K562 (cell line): ENCODE measurements around the gene ZDHHC18. TPM values are rescaled to one million over a fixed set of nuclear protein-coding genes. Genes with fewer than 3 reads are reported as not detected.

Source experiments
- ARID2 ChIP-seq: fragments of 450-650 bp; IDR thresholded peaks from 2 replicates; pipeline ENCODE4 v1.6.1; 2017; ENCODE audit warnings: antibody characterized with exemption, mild to moderate bottlenecking
- ASH1L ChIP-seq: fragments of 450-650 bp; IDR thresholded peaks from 2 replicates; pipeline ENCODE4 v1.6.1; 2018; ENCODE audit warnings: borderline replicate concordance, mild to moderate bottlenecking, low read depth; ENCODE audit not compliant: partially characterized antibody
- BCL6 ChIP-seq: fragments of 250-450 bp; sonication (Bioruptor Pico); IDR thresholded peaks from 2 replicates; pipeline ENCODE4 v1.4.0; 2020
- BMI1 ChIP-seq: fragments of 150-350 bp; IDR thresholded peaks from 2 replicates; pipeline ENCODE4 v1.6.1; 2014; ENCODE audit warnings: low read length
- DPF2 ChIP-seq: fragments of 450-650 bp; IDR thresholded peaks from 2 replicates; pipeline ENCODE4 v1.6.1; 2016
- ELF2 ChIP-seq: fragments of 250-450 bp; sonication (Bioruptor Pico); IDR thresholded peaks from 2 replicates; pipeline ENCODE4 v1.5.0; 2021; ENCODE audit warnings: mild to moderate bottlenecking
- FOSL1 ChIP-seq: fragments of 200-800 bp; sonication (Bioruptor generic); conservative IDR thresholded peaks from 2 replicates; pipeline ENCODE4 v1.6.1; 2016; ENCODE audit warnings: missing genetic modification characterization, missing compliant biosample characterization
- GATA2 ChIP-seq: sonication (generic); formaldehyde crosslinking; IDR thresholded peaks from 2 replicates; pipeline ENCODE4 v1.4.0; 2020; ENCODE audit warnings: mild to moderate bottlenecking, missing genetic modification reagents
- GTF2E2 ChIP-seq: fragments of 200-800 bp; sonication (Bioruptor generic); IDR thresholded peaks from 2 replicates; pipeline ENCODE4 v1.6.1; 2016; ENCODE audit warnings: missing genetic modification characterization, missing compliant biosample characterization
- HDAC2 ChIP-seq: fragments of 450-650 bp; IDR thresholded peaks from 2 replicates; pipeline ENCODE4 v1.6.1; 2016; ENCODE audit warnings: mild to moderate bottlenecking
- MYNN ChIP-seq, 2 experiments: sonication (generic); formaldehyde crosslinking in 1 of 2; IDR thresholded peaks; 2 replicates each; pipeline versions ENCODE4 v1.5.0 to v1.6.1; 2016 to 2020; ENCODE audit warnings: antibody characterized with exemption in 1 of 2, missing genetic modification reagents in 1 of 2
- NFE2 ChIP-seq: IDR thresholded peaks from 2 replicates; pipeline ENCODE4 v1.6.1; 2014; ENCODE audit warnings: antibody characterized with exemption, low read depth
- OTX1 ChIP-seq: fragments of 450-650 bp; formaldehyde crosslinking; IDR thresholded peaks from 2 replicates; pipeline ENCODE4 v1.4.0; 2022; ENCODE audit warnings: mild to moderate bottlenecking
- TAF9B ChIP-seq: fragments of 450-650 bp; IDR thresholded peaks from 2 replicates; pipeline ENCODE4 v1.6.1; 2018; ENCODE audit warnings: mild to moderate bottlenecking; ENCODE audit not compliant: partially characterized antibody
- TAL1 ChIP-seq: fragments of 450-650 bp; IDR thresholded peaks from 2 replicates; pipeline ENCODE4 v1.6.1; 2016; ENCODE audit warnings: mild to moderate bottlenecking
- THRAP3 ChIP-seq: fragments of 450-650 bp; IDR thresholded peaks from 2 replicates; pipeline ENCODE4 v1.6.1; 2016; ENCODE audit warnings: mild to moderate bottlenecking, inconsistent platforms, borderline replicate concordance
- TRIM28 ChIP-seq: fragments of 450-650 bp; IDR thresholded peaks from 2 replicates; pipeline ENCODE4 v1.6.1; 2017
- ZNF274 ChIP-seq: IDR thresholded peaks from 2 replicates; pipeline ENCODE4 v1.6.1; 2011; ENCODE audit warnings: low read depth, mild to moderate bottlenecking, low read length, moderate library complexity, borderline replicate concordance
- ZNF3 ChIP-seq: fragments of 250-450 bp; sonication (Bioruptor Pico); IDR thresholded peaks from 2 replicates; pipeline ENCODE4 v1.5.0; 2021; ENCODE audit warnings: mild to moderate bottlenecking, moderate library complexity
- ZNF668 ChIP-seq: fragments of 250-450 bp; sonication (Bioruptor Pico); IDR thresholded peaks from 2 replicates; pipeline ENCODE4 v1.8.0; 2022; ENCODE audit warnings: mild to moderate bottlenecking, inconsistent platforms
- polyA plus RNA-seq, 8 experiments: library from polyadenylated mRNA; depleted of rRNA in 4 of 8; stranded (reverse) in 5 of 8; unstranded in 3 of 8; fragments of >200 nt; fragmentation: Nextera tagmentation in 2 of 8; fragmentation: Illumina TruSeq in 1 of 8; extraction: Ambion mirVana in 2 of 8; extraction: Trizol in 1 of 8; gene quantifications; 2 replicates each; pipeline versions ENCODE4 v1.2.1 to v1.2.3, GENCODE V29; 2011 to 2014; ENCODE audit warnings: inconsistent platforms in 1 of 8, missing spikeins in 1 of 8
- total RNA-seq, 7 experiments: library from RNA; depleted of rRNA in 6 of 7; stranded (reverse); fragments of >200 nt in 6 of 7; fragmentation: Illumina TruSeq in 2 of 7; extraction: Trizol in 2 of 7; gene quantifications; 2 replicates each; pipeline versions ENCODE4 v1.2.1 to v1.2.3, GENCODE V29; 2011 to 2021; ENCODE audit warnings: low replicate concordance in 1 of 7
- TF ChIP-seq, protein P1 (sequence below): fragments of 450-650 bp; formaldehyde crosslinking; IDR thresholded peaks from 2 replicates; pipeline ENCODE4 v1.4.0; 2020; ENCODE audit warnings: mild to moderate bottlenecking, mixed read lengths
- TF ChIP-seq, protein P2 (sequence below): fragments of 250-450 bp; sonication (Bioruptor Pico); IDR thresholded peaks from 2 replicates; pipeline ENCODE4 v1.4.0; 2020; ENCODE audit warnings: mild to moderate bottlenecking
- TF ChIP-seq, protein P3 (sequence below): sonication (generic); formaldehyde crosslinking; IDR thresholded peaks from 2 replicates; pipeline ENCODE4 v1.8.0; 2022; ENCODE audit warnings: mild to moderate bottlenecking, low read depth, missing genetic modification reagents
- TF ChIP-seq, protein P4 (sequence below): IDR thresholded peaks from 2 replicates; pipeline ENCODE4 v1.6.1; 2012; ENCODE audit warnings: low read depth, low read length, improper control_type of control experiment, borderline replicate concordance

The ZDHHC18 gene
- total and polyA plus RNA-seq, 9 of the 15 experiments (the other 6 are each of a cell fraction or from before 2014, with no cell fraction given): 0.42 to 35.6 (median 15.8) TPM

DNA sequence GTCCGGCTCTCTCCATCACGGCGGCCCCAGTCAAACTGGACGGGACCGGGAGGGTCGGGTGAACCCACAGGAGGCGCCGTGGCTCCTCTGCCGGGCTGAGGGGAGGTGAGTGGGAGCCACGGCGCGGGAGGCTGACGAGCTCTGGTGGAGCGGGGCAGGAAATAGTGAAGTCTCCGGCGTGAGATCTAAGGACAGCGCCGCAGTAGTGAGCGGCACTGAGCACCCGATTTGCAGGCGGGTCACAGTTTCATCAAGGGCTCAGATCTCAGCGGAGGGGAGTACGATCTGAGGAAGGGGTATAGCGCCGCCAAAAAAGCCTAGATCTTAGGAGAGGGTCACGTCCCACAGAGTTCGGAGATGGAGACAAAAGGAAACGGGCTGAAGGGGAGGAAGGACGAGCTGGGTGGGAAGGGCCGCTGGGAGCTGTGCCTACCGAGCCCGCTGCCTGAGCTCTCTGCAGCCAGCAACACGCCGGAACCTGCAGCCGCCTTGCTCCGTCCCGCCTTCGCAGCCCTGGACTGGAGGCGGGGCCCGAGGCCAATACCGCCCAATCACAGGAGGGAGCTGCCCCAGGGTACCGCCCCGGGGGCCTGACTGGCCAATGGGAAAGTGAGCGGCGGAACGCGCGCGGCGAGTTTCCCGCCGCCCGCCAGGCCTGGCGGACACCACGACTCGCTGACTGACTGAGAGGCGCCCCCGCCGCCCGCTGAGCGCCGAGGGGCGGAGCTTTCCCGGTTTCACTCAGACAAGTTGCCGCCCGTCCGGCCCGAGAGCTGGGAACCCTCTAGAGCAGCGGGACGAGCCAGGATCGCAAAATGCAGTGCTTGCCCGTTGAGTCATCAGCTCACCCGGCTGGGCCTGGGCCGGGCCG is 38.4 kb downstream of the ZDHHC18 start (continued):
- TF ChIP-seq BCL6 (CRISPR knock-in tag): no peak
- TF ChIP-seq, protein P1, sequence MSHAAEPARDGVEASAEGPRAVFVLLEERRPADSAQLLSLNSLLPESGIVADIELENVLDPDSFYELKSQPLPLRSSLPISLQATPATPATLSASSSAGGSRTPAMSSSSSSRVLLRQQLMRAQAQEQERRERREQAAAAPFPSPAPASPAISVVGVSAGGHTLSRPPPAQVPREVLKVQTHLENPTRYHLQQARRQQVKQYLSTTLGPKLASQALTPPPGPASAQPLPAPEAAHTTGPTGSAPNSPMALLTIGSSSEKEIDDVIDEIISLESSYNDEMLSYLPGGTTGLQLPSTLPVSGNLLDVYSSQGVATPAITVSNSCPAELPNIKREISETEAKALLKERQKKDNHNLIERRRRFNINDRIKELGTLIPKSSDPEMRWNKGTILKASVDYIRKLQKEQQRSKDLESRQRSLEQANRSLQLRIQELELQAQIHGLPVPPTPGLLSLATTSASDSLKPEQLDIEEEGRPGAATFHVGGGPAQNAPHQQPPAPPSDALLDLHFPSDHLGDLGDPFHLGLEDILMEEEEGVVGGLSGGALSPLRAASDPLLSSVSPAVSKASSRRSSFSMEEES: no peak
- 0 out of 2 replicates have a peak, but pooled peaks have one; percentile 16 for TF ChIP-seq NFE2
- no peak for TF ChIP-seq ZNF274
- peak; percentile 44; the same call in 1 of the 2 replicates for TF ChIP-seq MYNN (IDR thresholded peaks at IDR 0.05)
- no peak for TF ChIP-seq MYNN (CRISPR knock-in tag; IDR thresholded peaks at IDR 0.05)
- TF ChIP-seq ZNF3 (CRISPR knock-in tag): no peak
- TF ChIP-seq FOSL1 (tag): peak; percentile 86
- peak; percentile 11; the same call in 1 of the 2 replicates for TF ChIP-seq HDAC2
- TF ChIP-seq GTF2E2 (tag): peak; percentile 76; the same call in 1 of the 2 replicates
- TF ChIP-seq, protein P2, sequence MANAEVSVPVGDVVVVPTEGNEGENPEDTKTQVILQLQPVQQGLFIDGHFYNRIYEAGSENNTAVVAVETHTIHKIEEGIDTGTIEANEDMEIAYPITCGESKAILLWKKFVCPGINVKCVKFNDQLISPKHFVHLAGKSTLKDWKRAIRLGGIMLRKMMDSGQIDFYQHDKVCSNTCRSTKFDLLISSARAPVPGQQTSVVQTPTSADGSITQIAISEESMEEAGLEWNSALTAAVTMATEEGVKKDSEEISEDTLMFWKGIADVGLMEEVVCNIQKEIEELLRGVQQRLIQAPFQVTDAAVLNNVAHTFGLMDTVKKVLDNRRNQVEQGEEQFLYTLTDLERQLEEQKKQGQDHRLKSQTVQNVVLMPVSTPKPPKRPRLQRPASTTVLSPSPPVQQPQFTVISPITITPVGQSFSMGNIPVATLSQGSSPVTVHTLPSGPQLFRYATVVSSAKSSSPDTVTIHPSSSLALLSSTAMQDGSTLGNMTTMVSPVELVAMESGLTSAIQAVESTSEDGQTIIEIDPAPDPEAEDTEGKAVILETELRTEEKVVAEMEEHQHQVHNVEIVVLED (CRISPR knock-in tag): peak; percentile 59
- TF ChIP-seq TAL1: no peak
- no peak for TF ChIP-seq BMI1
- TF ChIP-seq ZNF668: no peak
- TF ChIP-seq GATA2: no peak
- TF ChIP-seq, protein P3, sequence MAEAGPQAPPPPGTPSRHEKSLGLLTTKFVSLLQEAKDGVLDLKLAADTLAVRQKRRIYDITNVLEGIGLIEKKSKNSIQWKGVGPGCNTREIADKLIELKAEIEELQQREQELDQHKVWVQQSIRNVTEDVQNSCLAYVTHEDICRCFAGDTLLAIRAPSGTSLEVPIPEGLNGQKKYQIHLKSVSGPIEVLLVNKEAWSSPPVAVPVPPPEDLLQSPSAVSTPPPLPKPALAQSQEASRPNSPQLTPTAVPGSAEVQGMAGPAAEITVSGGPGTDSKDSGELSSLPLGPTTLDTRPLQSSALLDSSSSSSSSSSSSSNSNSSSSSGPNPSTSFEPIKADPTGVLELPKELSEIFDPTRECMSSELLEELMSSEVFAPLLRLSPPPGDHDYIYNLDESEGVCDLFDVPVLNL (CRISPR knock-in tag): peak; percentile 92
- no peak for TF ChIP-seq TAF9B
- peak; percentile 88 for TF ChIP-seq ASH1L
- TF ChIP-seq THRAP3: no peak
- TF ChIP-seq ARID2: no peak
- TF ChIP-seq TRIM28: no peak
- TF ChIP-seq OTX1 (CRISPR knock-in tag): peak; percentile 65; the same call in 1 of the 2 replicates
- TF ChIP-seq DPF2: no peak
- peak; percentile 85 for TF ChIP-seq ELF2 (CRISPR knock-in tag)
- TF ChIP-seq, protein P4, sequence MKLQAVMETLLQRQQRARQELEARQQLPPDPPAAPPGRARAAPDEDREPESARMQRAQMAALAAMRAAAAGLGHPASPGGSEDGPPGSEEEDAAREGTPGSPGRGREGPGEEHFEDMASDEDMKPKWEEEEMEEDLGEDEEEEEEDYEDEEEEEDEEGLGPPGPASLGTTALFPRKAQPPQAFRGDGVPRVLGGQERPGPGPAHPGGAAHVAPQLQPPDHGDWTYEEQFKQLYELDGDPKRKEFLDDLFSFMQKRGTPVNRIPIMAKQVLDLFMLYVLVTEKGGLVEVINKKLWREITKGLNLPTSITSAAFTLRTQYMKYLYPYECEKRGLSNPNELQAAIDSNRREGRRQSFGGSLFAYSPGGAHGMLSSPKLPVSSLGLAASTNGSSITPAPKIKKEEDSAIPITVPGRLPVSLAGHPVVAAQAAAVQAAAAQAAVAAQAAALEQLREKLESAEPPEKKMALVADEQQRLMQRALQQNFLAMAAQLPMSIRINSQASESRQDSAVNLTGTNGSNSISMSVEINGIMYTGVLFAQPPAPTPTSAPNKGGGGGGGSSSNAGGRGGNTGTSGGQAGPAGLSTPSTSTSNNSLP: no peak
